ENCODE data around the gene MBTPS1. TPM values are rescaled to one million over a fixed set of nuclear protein-coding genes. Genes with fewer than 3 reads are reported as not detected.

MBTPS1 gene
- total and polyA plus RNA-seq, 9 of the 15 experiments (the other 6 are each of a cell fraction or from before 2014, with no cell fraction given) = 2.8 to 57.6 (median 43.8) TPM

DNA sequence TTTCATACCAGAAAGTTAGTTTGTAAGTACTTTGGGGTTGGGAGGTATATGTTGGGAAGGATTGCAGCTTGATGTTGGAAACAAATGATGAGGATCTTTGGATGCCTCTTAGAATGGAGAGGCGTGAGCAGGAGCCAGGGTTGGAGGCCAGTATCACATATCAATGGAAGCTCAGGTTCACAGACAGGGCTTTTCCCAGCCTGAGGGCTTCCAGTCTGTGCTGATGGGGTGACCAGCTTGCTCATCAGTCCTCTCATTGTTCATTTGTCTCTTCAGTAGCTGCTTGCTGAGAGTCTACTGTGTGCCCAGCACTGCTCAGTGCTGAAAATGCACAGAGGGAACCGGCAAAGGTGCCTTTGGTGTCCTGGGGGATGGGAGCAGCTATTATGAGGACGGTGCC lies 34.2 kb upstream of the MBTPS1 start (continued):
- TF ChIP-seq ZNF277 (CRISPR knock-in tag; IDR thresholded peaks at IDR 0.05; ENCODE audit: borderline replicate concordance) (no peak), HSF4 (CRISPR knock-in tag; IDR thresholded peaks at IDR 0.05; ENCODE audit: borderline replicate concordance) (no peak), ZNF766 (CRISPR knock-in tag; conservative IDR thresholded peaks at IDR 0.05) (no peak), C11orf30 (IDR thresholded peaks at IDR 0.05; ENCODE audit: low read depth) (no peak), EZH2 (IDR thresholded peaks at IDR 0.05; ENCODE audit: borderline replicate concordance, low read depth, low read length) (no peak)
- TF ChIP-seq, protein P1, sequence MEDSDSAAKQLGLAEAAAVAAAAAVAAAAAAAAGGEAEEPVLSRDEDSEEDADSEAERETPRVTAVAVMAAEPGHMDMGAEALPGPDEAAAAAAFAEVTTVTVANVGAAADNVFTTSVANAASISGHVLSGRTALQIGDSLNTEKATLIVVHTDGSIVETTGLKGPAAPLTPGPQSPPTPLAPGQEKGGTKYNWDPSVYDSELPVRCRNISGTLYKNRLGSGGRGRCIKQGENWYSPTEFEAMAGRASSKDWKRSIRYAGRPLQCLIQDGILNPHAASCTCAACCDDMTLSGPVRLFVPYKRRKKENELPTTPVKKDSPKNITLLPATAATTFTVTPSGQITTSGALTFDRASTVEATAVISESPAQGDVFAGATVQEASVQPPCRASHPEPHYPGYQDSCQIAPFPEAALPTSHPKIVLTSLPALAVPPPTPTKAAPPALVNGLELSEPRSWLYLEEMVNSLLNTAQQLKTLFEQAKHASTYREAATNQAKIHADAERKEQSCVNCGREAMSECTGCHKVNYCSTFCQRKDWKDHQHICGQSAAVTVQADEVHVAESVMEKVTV (CRISPR knock-in tag; IDR thresholded peaks at IDR 0.05) = no peak
- TF ChIP-seq, protein P2, sequence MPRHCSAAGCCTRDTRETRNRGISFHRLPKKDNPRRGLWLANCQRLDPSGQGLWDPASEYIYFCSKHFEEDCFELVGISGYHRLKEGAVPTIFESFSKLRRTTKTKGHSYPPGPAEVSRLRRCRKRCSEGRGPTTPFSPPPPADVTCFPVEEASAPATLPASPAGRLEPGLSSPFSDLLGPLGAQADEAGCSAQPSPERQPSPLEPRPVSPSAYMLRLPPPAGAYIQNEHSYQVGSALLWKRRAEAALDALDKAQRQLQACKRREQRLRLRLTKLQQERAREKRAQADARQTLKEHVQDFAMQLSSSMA (CRISPR knock-in tag; IDR thresholded peaks at IDR 0.05) = no peak
